H9 (cell line): ENCODE results near the gene NAGPA. TPM values are rescaled to one million over a fixed set of nuclear protein-coding genes. Genes with fewer than 3 reads are reported as not detected.

Source experiments
- DNase-seq: peaks from one replicate; pipeline ENCODE4 v3.0.0-alpha.2; 2017
- H2AFZ ChIP-seq: one replicate; pipeline ENCODE4 v1.6.1; 2013; ENCODE audit warnings: mild to moderate bottlenecking, low read length, control low read depth, moderate library complexity
- H2AK5ac ChIP-seq: 2 replicates; pipeline ENCODE4 v1.6.1; 2013; ENCODE audit warnings: low read length, control low read depth, mixed read lengths; ENCODE audit not compliant: insufficient read length
- H2BK120ac ChIP-seq: one replicate; pipeline ENCODE4 v1.6.1; 2013; ENCODE audit warnings: low read depth, mild to moderate bottlenecking, low read length, control low read depth, inconsistent platforms; ENCODE audit not compliant: poor library complexity, severe bottlenecking
- H2BK12ac ChIP-seq: 2 replicates; pipeline ENCODE4 v1.6.1; 2013; ENCODE audit warnings: low read length, control low read depth, mixed read lengths, low read depth; ENCODE audit not compliant: insufficient read length
- H2BK15ac ChIP-seq: 2 replicates; pipeline ENCODE4 v1.6.1; 2013; ENCODE audit warnings: low read depth, low read length, control low read depth
- H2BK20ac ChIP-seq: one replicate; pipeline ENCODE4 v1.6.1; 2013; ENCODE audit warnings: low read depth, mild to moderate bottlenecking, low read length, control low read depth, inconsistent platforms; ENCODE audit not compliant: poor library complexity, severe bottlenecking
- H2BK5ac ChIP-seq: 2 replicates; pipeline ENCODE4 v1.6.1; 2013; ENCODE audit warnings: low read length, control low read depth, mixed read lengths; ENCODE audit not compliant: insufficient read length
- H3K14ac ChIP-seq: 2 replicates; pipeline ENCODE4 v1.6.1; 2013; ENCODE audit warnings: low read length, control low read depth; ENCODE audit not compliant: insufficient read depth
- H3K18ac ChIP-seq: 2 replicates; pipeline ENCODE4 v1.6.1; 2013; ENCODE audit warnings: low read depth, mild to moderate bottlenecking, mixed read lengths, low read length, control low read depth; ENCODE audit not compliant: insufficient read length
- H3K23ac ChIP-seq: 2 replicates; pipeline ENCODE4 v1.6.1; 2013; ENCODE audit warnings: low read length, control low read depth, mixed read lengths, low read depth; ENCODE audit not compliant: insufficient read length
- H3K23me2 ChIP-seq: 2 replicates; pipeline ENCODE4 v1.6.1; 2013; ENCODE audit warnings: low read depth, mild to moderate bottlenecking, mixed read lengths, low read length, control low read depth; ENCODE audit not compliant: insufficient read length, poor library complexity, severe bottlenecking
- H3K27ac ChIP-seq: 2 replicates; pipeline ENCODE4 v1.5.1; 2013; ENCODE audit warnings: low read length, control low read depth, mixed read lengths, low read depth; ENCODE audit not compliant: insufficient read length
- H3K27me3 ChIP-seq: 2 replicates; pipeline ENCODE4 v1.6.1; 2013; ENCODE audit warnings: low read length, control low read depth, inconsistent platforms; ENCODE audit not compliant: insufficient read depth
- H3K4ac ChIP-seq: 2 replicates; pipeline ENCODE4 v1.6.1; 2013; ENCODE audit warnings: low read depth, mild to moderate bottlenecking, control low read depth, inconsistent platforms, low read length, moderate library complexity
- H3K4me1 ChIP-seq: 2 replicates; pipeline ENCODE4 v1.6.1; 2013; ENCODE audit warnings: low read length, control low read depth, inconsistent platforms; ENCODE audit not compliant: insufficient read depth
- H3K4me2 ChIP-seq: 2 replicates; pipeline ENCODE4 v1.6.1; 2013; ENCODE audit warnings: low read length, control low read depth, mixed read lengths; ENCODE audit not compliant: insufficient read length, insufficient read depth
- H3K56ac ChIP-seq: 2 replicates; pipeline ENCODE4 v1.6.1; 2013; ENCODE audit warnings: low read depth, mild to moderate bottlenecking, mixed read lengths, low read length, control low read depth; ENCODE audit not compliant: insufficient read length
- H3K79me1 ChIP-seq: 2 replicates; pipeline ENCODE4 v1.6.1; 2013; ENCODE audit warnings: low read depth, mild to moderate bottlenecking, moderate library complexity, low read length, control low read depth, inconsistent platforms; ENCODE audit not compliant: insufficient read depth, poor library complexity, severe bottlenecking
- H3K79me2 ChIP-seq: 2 replicates; pipeline ENCODE4 v1.6.1; 2013; ENCODE audit warnings: low read length, control low read depth, inconsistent platforms; ENCODE audit not compliant: insufficient read depth
- H3K9ac ChIP-seq: 2 replicates; pipeline ENCODE4 v1.6.1; 2013; ENCODE audit warnings: low read length, control low read depth, mixed read lengths; ENCODE audit not compliant: insufficient read length; ENCODE audit errors: extremely low read depth
- H3K9me3 ChIP-seq: one replicate; pipeline ENCODE4 v1.6.1; 2013; ENCODE audit warnings: low read depth, low read length, inconsistent platforms; ENCODE audit not compliant: control insufficient read depth
- H3T11ph ChIP-seq: one replicate; pipeline ENCODE4 v1.6.1; 2013; ENCODE audit warnings: mild to moderate bottlenecking, low read length, control low read depth, inconsistent platforms
- H4K20me1 ChIP-seq: one replicate; pipeline ENCODE4 v1.6.1; 2013; ENCODE audit not compliant: control insufficient read depth, insufficient read length, insufficient read depth
- H4K5ac ChIP-seq: 2 replicates; pipeline ENCODE4 v1.6.1; 2013; ENCODE audit warnings: low read depth, mild to moderate bottlenecking, mixed read lengths, low read length, control low read depth; ENCODE audit not compliant: insufficient read length
- H4K8ac ChIP-seq: replicated peaks from 2 replicates; pipeline ENCODE4 v1.6.1; 2013; ENCODE audit warnings: low read length, control low read depth, mixed read lengths, low read depth; ENCODE audit not compliant: insufficient read length
- H4K91ac ChIP-seq: 2 replicates; pipeline ENCODE4 v1.6.1; 2013; ENCODE audit warnings: low read depth, mild to moderate bottlenecking, moderate library complexity, mixed read lengths, low read length, control low read depth; ENCODE audit not compliant: insufficient read length
- H3K27ac Mint-ChIP-seq, 3 experiments: 2 replicates in 2 of 3; 3 replicates in 1 of 3; pipeline ENCODE4 v1.8.0; 2020 to 2021; ENCODE audit warnings: mixed read lengths in 3 of 3, mild to moderate bottlenecking in 1 of 3, moderate library complexity in 1 of 3
- H3K27me3 Mint-ChIP-seq: 2 replicates; pipeline ENCODE4 v1.8.0; 2021; ENCODE audit warnings: low read depth, mild to moderate bottlenecking, moderate library complexity, mixed read lengths
- H3K36me3 Mint-ChIP-seq, 3 experiments: 2 replicates in 2 of 3; 3 replicates in 1 of 3; pipeline ENCODE4 v1.8.0; 2020 to 2021; ENCODE audit warnings: low read depth in 3 of 3, mixed read lengths in 3 of 3; ENCODE audit not compliant: insufficient read depth in 1 of 3
- H3K4me1 Mint-ChIP-seq, 2 experiments: 2 replicates each; pipeline ENCODE4 v1.8.0; 2020; ENCODE audit warnings: mixed read lengths in 2 of 2
- H3K4me3 Mint-ChIP-seq, 2 experiments: 2 replicates in 1 of 2; 3 replicates in 1 of 2; pipeline ENCODE4 v1.8.0; 2020 to 2021; ENCODE audit warnings: mild to moderate bottlenecking in 2 of 2, mixed read lengths in 2 of 2, moderate library complexity in 1 of 2
- H3K9me3 Mint-ChIP-seq, 2 experiments: 2 replicates in 1 of 2; 3 replicates in 1 of 2; pipeline ENCODE4 v1.8.0; 2020; ENCODE audit warnings: mild to moderate bottlenecking in 2 of 2, mixed read lengths in 2 of 2, moderate library complexity in 1 of 2
- WGBS: extraction: QIAGEN DNeasy Blood & Tissue Kit; methylation state at CpG from one replicate; pipeline ENCODE4 v1.1.7; 2013; ENCODE audit warnings: missing lambda C conversion rate, low lambda C conversion rate, mixed read lengths; ENCODE audit not compliant: insufficient read length; ENCODE audit errors: extremely low coverage; 5-methylcytosine and 5-hydroxymethylcytosine counted together
- total RNA-seq: library from RNA; stranded (reverse); gene quantifications from 2 replicates; pipeline ENCODE4 v1.2.1, GENCODE V29; 2021
- TF ChIP-seq, protein P1 (sequence below): fragments of 200-600 bp; sonication (generic); conservative IDR thresholded peaks from 3 replicates; pipeline ENCODE4 v1.8.0; 2021; ENCODE audit warnings: antibody characterized with exemption, mild to moderate bottlenecking

NAGPA gene
- total RNA-seq, 1 experiment from 2014 or later = 12.1 TPM

GRCh38 chr16:5071681-5072333, 38.1 kb upstream of the NAGPA start, which contains the start of gene ALG1:
Gene ALG1 (plus strand): TSS chr16:5071843. CDS start chr16:5071850, 7 bp downstream.
- no peak within 1 kb of the TSS for H3T11ph ChIP-seq
- H3K4me2 ChIP-seq = peak within 1 kb of the TSS; percentile 89
- no peak within 1 kb of the TSS for H3K4ac ChIP-seq
- H3K79me1 ChIP-seq = peaks cover 4% of the 10 kb centered on the region
- H3K27ac Mint-ChIP-seq = peak within 1 kb of the TSS; percentile 63 to 99 (median 98); a peak in 6 of 7 replicates
- H3K9me3 Mint-ChIP-seq = no peaks in the 10 kb centered on the region; a peak in 2 of 5 replicates
- TF ChIP-seq, protein P1, sequence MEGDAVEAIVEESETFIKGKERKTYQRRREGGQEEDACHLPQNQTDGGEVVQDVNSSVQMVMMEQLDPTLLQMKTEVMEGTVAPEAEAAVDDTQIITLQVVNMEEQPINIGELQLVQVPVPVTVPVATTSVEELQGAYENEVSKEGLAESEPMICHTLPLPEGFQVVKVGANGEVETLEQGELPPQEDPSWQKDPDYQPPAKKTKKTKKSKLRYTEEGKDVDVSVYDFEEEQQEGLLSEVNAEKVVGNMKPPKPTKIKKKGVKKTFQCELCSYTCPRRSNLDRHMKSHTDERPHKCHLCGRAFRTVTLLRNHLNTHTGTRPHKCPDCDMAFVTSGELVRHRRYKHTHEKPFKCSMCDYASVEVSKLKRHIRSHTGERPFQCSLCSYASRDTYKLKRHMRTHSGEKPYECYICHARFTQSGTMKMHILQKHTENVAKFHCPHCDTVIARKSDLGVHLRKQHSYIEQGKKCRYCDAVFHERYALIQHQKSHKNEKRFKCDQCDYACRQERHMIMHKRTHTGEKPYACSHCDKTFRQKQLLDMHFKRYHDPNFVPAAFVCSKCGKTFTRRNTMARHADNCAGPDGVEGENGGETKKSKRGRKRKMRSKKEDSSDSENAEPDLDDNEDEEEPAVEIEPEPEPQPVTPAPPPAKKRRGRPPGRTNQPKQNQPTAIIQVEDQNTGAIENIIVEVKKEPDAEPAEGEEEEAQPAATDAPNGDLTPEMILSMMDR = no peak
- no peak within 1 kb of the TSS for H2BK5ac ChIP-seq
- H3K23ac ChIP-seq = no peak within 1 kb of the TSS
- peak within 1 kb of the TSS; percentile 92 to 96 for H3K4me3 Mint-ChIP-seq
- H3K36me3 Mint-ChIP-seq = peaks cover 13 to 25% (median 22%) of the 10 kb centered on the region in 3 experiments; a peak in 6 of 7 replicates
- H3K27ac ChIP-seq = no peak within 1 kb of the TSS
- H2BK120ac ChIP-seq = no peak within 1 kb of the TSS
- H2BK15ac ChIP-seq = no peak within 1 kb of the TSS
- no peak within 1 kb of the TSS for H4K91ac ChIP-seq
- no peak within 1 kb of the TSS for H2BK20ac ChIP-seq
- no peaks in the 10 kb centered on the region; the same call in 1 of the 2 replicates for H3K27me3 Mint-ChIP-seq
- peaks cover 5% of the 10 kb centered on the region; the same call in 1 of the 2 replicates for H3K79me2 ChIP-seq
- no peak within 1 kb of the TSS for H4K8ac ChIP-seq
- peaks cover 17 to 20% of the 10 kb centered on the region in 2 experiments for H3K4me1 Mint-ChIP-seq
- H3K23me2 ChIP-seq = peaks cover 7% of the 10 kb centered on the region
- peak within 1 kb of the TSS; percentile 46 for H4K5ac ChIP-seq
- no CpG with 5 or more reads among the region's 53 CpGs for WGBS
- H4K20me1 ChIP-seq = no peaks in the 10 kb centered on the region
- H3K4me1 ChIP-seq = no peaks in the 10 kb centered on the region
- peak within 1 kb of the TSS; percentile 47 for H3K9ac ChIP-seq
- H3K27me3 ChIP-seq = no peaks in the 10 kb centered on the region
- H2BK12ac ChIP-seq = no peak within 1 kb of the TSS
- no peaks in the 10 kb centered on the region for H3K9me3 ChIP-seq
- peak within 1 kb of the TSS; percentile 13; the same call in 1 of the 2 replicates for H3K14ac ChIP-seq
- DNase-seq = peak; percentile 86
- H3K18ac ChIP-seq = peak within 1 kb of the TSS; percentile 6
- H3K56ac ChIP-seq = no peak within 1 kb of the TSS
- no peak within 1 kb of the TSS for H2AFZ ChIP-seq
- H2AK5ac ChIP-seq = no peak within 1 kb of the TSS
